Measurements from ENCODE around the gene FAM124A.

- no peak for TF ChIP-seq CTCF (IDR thresholded peaks at IDR 0.05)
- TF ChIP-seq POLR2A (IDR thresholded peaks at IDR 0.05) = no peak
- TF ChIP-seq POLR2AphosphoS5 (IDR thresholded peaks at IDR 0.05) = no peak
Measured at GRCh38 chr13:51328488-51328887, 106.3 kb downstream of the FAM124A start.
